BLaER1 treated with 17β-estradiol and CSF1 and Interleukin-3, amounts not matched to agents 10 nM and 100 nM (cell line): Measurements from ENCODE around the gene SORCS2.

Source experiments
- H3K27ac ChIP-seq, 11 experiments: shearing (Covaris generic); formaldehyde crosslinking; 2 replicates each; pipeline ENCODE4 v1.8.1; 2022
- H3K27me3 ChIP-seq, 11 experiments: shearing (Covaris generic); formaldehyde crosslinking; 2 replicates each; pipeline ENCODE4 v1.8.1; 2022
- H3K36me3 ChIP-seq, 11 experiments: shearing (Covaris generic); formaldehyde crosslinking; 2 replicates each; pipeline ENCODE4 v1.8.1; 2022
- H3K4me1 ChIP-seq, 10 experiments: shearing (Covaris generic); formaldehyde crosslinking; 2 replicates each; pipeline ENCODE4 v1.8.1; 2022
- H3K4me2 ChIP-seq, 11 experiments: shearing (Covaris generic); formaldehyde crosslinking; 2 replicates each; pipeline ENCODE4 v1.8.1; 2022
- H3K4me3 ChIP-seq, 10 experiments: shearing (Covaris generic); formaldehyde crosslinking; 2 replicates each; pipeline ENCODE4 v1.8.1; 2022
- H3K9ac ChIP-seq, 11 experiments: shearing (Covaris generic); formaldehyde crosslinking; 2 replicates each; pipeline ENCODE4 v1.8.1; 2022
- H3K9me3 ChIP-seq, 11 experiments: shearing (Covaris generic); formaldehyde crosslinking; replicated peaks in 1 of 11; 2 replicates each; pipeline ENCODE4 v1.8.1; 2022
- H4K20me1 ChIP-seq, 11 experiments: shearing (Covaris generic); formaldehyde crosslinking; 2 replicates each; pipeline ENCODE4 v1.8.1; 2022
- Cebpa-rat ChIP-seq, 11 experiments: shearing (Covaris generic); IDR thresholded peaks; 2 replicates each; pipeline ENCODE4 v1.8.1; 2022

SORCS2 gene

DNA sequence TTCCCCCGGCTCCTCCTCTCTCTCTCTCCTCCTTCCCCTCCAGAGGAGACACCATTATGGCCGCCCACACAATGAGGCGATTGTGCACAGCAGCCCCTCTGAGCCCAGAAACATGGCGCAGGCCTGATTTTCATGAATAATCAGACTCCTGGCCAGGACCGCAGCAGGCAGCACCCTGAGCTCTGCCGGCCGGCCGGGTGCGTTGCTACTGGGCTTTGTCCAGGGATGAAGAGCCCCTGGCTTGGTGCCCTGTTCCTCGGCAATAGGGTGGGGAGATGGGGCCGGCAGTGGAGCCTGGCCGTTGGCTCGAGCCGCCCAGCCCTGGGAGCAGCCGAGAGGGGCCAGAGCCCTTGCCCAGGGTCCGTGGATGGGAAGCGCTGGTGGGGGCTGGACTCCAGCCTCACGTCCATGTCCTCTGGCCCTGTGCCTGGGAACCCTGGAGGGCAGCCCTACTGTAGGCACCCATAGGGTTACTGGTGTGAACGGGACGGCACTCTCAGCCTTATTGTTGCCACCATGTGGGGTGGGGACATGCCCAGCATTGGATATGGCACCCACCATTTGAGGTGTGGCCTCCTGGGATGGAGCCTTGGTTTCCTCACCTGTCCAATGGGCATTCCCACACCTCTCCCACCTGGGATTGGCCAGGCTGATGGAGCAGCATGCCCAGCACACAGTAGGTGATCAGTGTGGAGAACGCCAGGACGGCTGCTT lies 103.0 kb downstream of the SORCS2 start:
- Histone ChIP-seq H3K36me3 (no peaks in the 10 kb centered on the region), H3K4me1 (peaks cover 0 to 75% (median 61%) of the 10 kb centered on the region in 10 experiments; a peak in 18 of 20 replicates), H4K20me1 (peaks cover 0 to 21% (median 0%) of the 10 kb centered on the region in 11 experiments; a peak in 3 of 22 replicates), H3K9me3 (no peaks in the 10 kb centered on the region), H3K9ac (no peak overlapping the region), H3K4me3 (no peak overlapping the region), H3K27me3 (peaks cover 0 to 29% (median 0%) of the 10 kb centered on the region in 11 experiments; a peak in 5 of 22 replicates), H3K4me2 (peak overlapping the region in 4 of 11 experiments; percentile 61 to 87 (median 66); a peak in 7 of 22 replicates), H3K27ac (no peak overlapping the region)
- TF ChIP-seq Cebpa-rat (IDR thresholded peaks at IDR 0.05), result no peak

DNA sequence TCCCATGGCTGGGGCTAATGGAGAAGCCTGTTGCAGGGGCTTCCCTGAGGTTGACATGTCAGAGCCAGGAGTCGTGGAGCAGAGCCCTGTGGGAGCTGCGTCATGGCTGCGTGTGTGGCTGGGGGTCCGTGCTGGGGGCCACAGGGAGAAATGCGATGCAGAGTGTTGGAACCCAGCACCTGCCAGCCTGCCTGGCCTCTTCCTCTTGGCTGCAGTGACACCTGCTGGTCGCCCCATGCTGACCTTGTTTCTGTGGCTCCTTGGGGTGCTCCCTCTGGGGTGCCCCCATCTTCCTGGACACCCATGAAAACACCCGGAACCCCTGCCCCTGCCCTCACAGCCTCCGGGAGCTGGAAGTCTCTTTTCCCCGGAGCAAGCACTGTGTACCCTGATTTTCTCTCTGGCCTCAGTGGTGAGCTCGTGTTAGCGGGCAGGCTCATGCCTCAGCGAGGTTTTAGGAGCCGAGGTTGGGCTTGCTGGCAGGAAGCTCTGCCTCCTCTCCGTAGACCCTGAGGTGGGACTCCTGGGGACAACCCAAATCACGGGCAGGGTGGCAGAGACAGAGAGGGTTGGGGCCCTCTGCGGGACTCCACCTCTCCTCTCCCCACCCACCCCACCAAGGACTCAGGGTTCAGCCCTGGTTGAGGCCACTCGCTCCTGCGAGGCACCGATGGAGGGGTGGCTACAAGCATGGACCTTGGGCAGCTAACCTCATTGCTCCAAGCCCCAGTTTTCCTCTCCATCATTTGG lies 103.7 kb downstream of the SORCS2 start:
- Histone ChIP-seq H3K9me3 (no peaks in the 10 kb centered on the region), H4K20me1 (peaks cover 0 to 25% (median 0%) of the 10 kb centered on the region in 11 experiments; a peak in 4 of 22 replicates), H3K36me3 (no peaks in the 10 kb centered on the region), H3K4me3 (no peak overlapping the region), H3K4me1 (peaks cover 0 to 76% (median 60%) of the 10 kb centered on the region in 10 experiments; a peak in 18 of 20 replicates), H3K9ac (no peak overlapping the region), H3K27ac (no peak overlapping the region), H3K4me2 (peak overlapping the region in 7 of 11 experiments; percentile 15 to 87 (median 62); a peak in 11 of 22 replicates), H3K27me3 (peaks cover 0 to 29% (median 0%) of the 10 kb centered on the region in 11 experiments; a peak in 5 of 22 replicates)
- no peak for TF ChIP-seq Cebpa-rat (IDR thresholded peaks at IDR 0.05)

DNA sequence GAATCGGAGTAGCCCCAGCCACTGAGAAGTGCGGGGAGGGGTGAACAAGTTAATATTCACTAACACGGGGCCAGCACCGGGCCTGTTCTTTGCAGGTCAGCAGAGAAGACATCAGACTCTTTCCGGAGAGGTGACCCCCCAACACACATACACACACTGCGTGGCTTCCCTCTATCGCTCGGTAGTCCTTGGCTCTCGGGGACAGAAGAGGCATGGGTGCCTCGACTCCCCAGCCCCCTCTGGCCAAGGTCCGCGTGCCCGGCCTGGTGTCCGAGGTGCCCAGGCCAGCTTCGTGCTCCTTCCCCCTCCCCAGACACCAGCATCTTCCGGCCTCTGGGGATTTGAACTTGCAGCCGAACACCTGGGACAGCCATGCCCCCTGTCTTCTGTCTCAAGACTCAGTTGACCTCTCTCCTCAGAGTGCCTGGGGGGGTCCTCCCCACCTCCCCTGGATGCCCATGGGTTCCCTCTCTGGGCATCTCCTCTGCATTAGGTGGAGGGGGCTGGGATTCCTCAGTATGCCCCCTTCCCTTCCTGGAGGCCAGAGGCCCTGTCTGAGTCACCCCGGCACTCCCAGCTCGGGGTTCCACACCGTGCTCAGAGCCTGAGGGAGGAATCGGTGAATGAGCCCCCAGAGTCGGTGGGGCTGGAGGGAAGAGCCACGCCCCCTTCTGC lies 104.5 kb downstream of the SORCS2 start:
- Histone ChIP-seq H3K4me2 (peak overlapping the region in 8 of 11 experiments; percentile 15 to 87 (median 62); a peak in 14 of 22 replicates), H3K4me1 (peaks cover 0 to 73% (median 57%) of the 10 kb centered on the region in 10 experiments; a peak in 18 of 20 replicates), H4K20me1 (peaks cover 0 to 30% (median 0%) of the 10 kb centered on the region in 11 experiments; a peak in 4 of 22 replicates), H3K27me3 (peaks cover 0 to 30% (median 0%) of the 10 kb centered on the region in 11 experiments; a peak in 5 of 22 replicates), H3K4me3 (no peak overlapping the region), H3K36me3 (no peaks in the 10 kb centered on the region), H3K27ac (no peak overlapping the region), H3K9ac (no peak overlapping the region; a peak in 1 of 22 replicates), H3K9me3 (no peaks in the 10 kb centered on the region)
- no peak for TF ChIP-seq Cebpa-rat (IDR thresholded peaks at IDR 0.05)

DNA sequence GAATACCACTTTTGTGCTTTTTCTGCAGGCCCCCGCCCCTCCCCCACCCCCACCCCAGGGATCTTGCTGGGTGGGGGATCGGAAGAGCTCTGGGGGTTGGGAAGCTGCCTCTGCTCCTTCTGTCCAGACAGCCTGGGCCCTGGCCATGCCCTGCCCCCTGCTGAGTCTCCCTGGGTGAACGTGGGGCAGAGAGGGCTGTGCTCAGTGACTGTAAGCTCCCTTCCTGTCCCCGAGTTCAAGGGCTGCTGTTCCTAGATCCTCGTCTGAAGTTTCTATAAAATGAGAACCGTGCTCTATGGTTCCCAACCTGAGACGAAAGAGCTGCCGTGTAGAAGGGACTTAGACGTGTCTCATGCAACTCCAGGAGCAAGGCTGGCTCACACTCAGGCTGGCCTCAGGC lies 105.0 kb downstream of the SORCS2 start:
- peaks cover 0 to 70% (median 52%) of the 10 kb centered on the region in 10 experiments; a peak in 18 of 20 replicates for H3K4me1 ChIP-seq
- peak overlapping the region in 1 of 11 experiments; percentile 19; a peak in 1 of 22 replicates for H3K9ac ChIP-seq
- H3K4me2 ChIP-seq, result peak overlapping the region in 8 of 11 experiments; percentile 68 to 88 (median 78); a peak in 13 of 22 replicates
- H3K4me3 ChIP-seq, result no peak overlapping the region
- no peak overlapping the region for H3K27ac ChIP-seq
- H3K9me3 ChIP-seq, result no peaks in the 10 kb centered on the region
- no peaks in the 10 kb centered on the region for H3K36me3 ChIP-seq
- peaks cover 0 to 30% (median 0%) of the 10 kb centered on the region in 11 experiments; a peak in 4 of 22 replicates for H4K20me1 ChIP-seq
- no peak for TF ChIP-seq Cebpa-rat (IDR thresholded peaks at IDR 0.05)
- peaks cover 0 to 30% (median 0%) of the 10 kb centered on the region in 11 experiments; a peak in 5 of 22 replicates for H3K27me3 ChIP-seq

DNA sequence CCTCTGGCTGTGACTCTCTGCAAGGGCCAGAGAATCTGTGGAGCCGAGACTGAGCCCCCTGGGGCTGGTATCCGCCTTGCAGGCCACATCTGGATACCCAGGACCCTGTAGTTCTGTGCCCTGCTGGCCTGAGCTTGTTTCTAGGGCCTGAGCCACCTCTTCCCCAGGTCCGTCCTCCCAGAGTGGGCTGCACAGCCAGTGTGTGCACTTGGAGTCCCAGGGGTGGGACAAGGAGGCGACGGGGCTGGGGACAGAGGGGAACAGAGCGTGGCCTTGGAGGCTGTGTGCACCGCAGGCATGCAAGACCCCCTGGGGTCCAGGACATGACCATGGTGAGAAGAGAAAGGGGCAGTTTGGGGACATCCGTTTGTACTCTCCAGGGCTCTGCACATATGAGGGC lies 105.5 kb downstream of the SORCS2 start:
- no peak overlapping the region for H3K27ac ChIP-seq
- H3K9me3 ChIP-seq, result no peaks in the 10 kb centered on the region
- H3K4me1 ChIP-seq, result peaks cover 0 to 70% (median 53%) of the 10 kb centered on the region in 10 experiments; a peak in 18 of 20 replicates
- H3K9ac ChIP-seq, result peak overlapping the region in 2 of 11 experiments; percentile 19 to 37; a peak in 2 of 22 replicates
- H3K27me3 ChIP-seq, result peaks cover 0 to 30% (median 0%) of the 10 kb centered on the region in 11 experiments; a peak in 5 of 22 replicates
- peaks cover 0 to 30% (median 0%) of the 10 kb centered on the region in 11 experiments; a peak in 4 of 22 replicates for H4K20me1 ChIP-seq
- H3K4me3 ChIP-seq, result no peak overlapping the region
- H3K4me2 ChIP-seq, result peak overlapping the region in 8 of 11 experiments; percentile 68 to 88 (median 78); a peak in 16 of 22 replicates
- TF ChIP-seq Cebpa-rat (IDR thresholded peaks at IDR 0.05), result no peak
- H3K36me3 ChIP-seq, result no peaks in the 10 kb centered on the region

DNA sequence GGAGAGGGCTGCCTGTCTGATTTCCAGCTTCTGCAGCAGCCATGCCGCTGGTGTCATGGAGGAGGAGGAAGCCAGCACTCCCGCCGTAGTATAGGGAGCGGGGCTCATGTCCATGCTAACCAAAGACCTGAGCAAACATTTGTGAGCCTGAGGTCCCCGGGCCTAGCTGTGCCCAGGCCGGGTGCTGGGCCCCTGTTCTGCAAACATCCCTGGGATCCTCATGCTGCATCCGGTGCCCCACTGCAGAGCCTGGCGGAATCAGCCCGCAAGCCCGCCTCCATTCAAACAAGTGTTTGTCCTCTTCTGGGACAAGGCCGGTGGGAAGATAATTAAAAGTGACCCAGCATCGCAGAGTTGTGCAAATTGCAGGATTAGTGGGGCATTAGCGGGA lies 106.3 kb downstream of the SORCS2 start:
- H3K4me3 ChIP-seq, result no peak overlapping the region; a peak in 1 of 20 replicates
- peaks cover 0 to 30% (median 0%) of the 10 kb centered on the region in 11 experiments; a peak in 5 of 22 replicates for H3K27me3 ChIP-seq
- peaks cover 0 to 77% (median 57%) of the 10 kb centered on the region in 10 experiments; a peak in 18 of 20 replicates for H3K4me1 ChIP-seq
- H3K9me3 ChIP-seq, result no peaks in the 10 kb centered on the region
- no peaks in the 10 kb centered on the region for H3K36me3 ChIP-seq
- peaks cover 0 to 30% (median 0%) of the 10 kb centered on the region in 11 experiments; a peak in 4 of 22 replicates for H4K20me1 ChIP-seq
- H3K9ac ChIP-seq, result peak overlapping the region in 3 of 11 experiments; percentile 10 to 42 (median 18); a peak in 2 of 22 replicates
- peak overlapping the region in 10 of 11 experiments; percentile 32 to 88 (median 75); a peak in 19 of 22 replicates for H3K4me2 ChIP-seq
- H3K27ac ChIP-seq, result no peak overlapping the region
- no peak for TF ChIP-seq Cebpa-rat (IDR thresholded peaks at IDR 0.05)

DNA sequence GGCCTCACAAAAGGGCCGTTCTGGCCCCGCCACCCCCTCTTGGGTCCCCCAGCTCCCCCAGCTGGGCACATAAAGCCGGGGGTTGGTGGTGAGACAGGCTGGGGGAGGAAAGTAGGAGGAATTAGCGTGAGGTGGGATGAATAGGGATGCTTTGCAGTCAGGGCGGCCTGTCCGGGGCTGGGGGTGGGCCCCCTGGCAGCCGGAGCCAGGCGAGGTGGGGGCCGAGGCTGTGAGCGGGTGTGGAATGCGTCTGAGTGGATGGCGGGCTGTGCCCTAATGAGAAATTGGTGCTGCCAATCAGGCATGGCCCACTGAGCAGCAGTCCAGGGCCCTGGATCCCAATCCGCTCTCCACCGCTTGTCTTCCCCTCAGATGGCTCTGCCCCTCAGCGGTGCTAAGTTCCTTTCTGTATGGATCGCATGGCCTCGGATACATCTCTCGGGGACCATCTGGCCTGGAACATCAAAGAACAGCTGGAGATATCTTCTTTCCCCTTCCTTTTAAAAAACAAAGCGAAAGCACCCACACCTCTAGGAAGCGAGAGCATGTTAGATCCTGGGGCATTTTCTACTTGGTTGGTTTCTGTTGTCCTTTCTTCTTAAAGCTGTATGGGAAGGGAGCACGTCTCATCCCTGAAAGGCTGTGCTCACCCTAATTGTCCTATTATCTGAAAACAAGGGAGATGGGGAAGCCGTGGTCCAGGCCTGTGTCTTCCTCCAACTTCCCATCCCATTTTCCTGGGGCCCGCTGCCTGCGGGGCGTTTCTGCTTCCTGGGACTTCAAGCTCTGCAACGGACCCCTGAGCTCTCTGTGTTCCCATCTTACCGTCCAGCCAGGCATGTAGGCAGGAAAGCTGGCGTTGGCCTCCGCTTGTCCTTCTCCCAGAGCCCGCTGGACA lies 106.9 kb downstream of the SORCS2 start:
- H3K27ac ChIP-seq, result peak overlapping the region in 1 of 11 experiments; percentile 36; a peak in 1 of 22 replicates
- H3K27me3 ChIP-seq, result peaks cover 0 to 30% (median 0%) of the 10 kb centered on the region in 11 experiments; a peak in 5 of 22 replicates
- peaks cover 0 to 75% (median 57%) of the 10 kb centered on the region in 10 experiments; a peak in 18 of 20 replicates for H3K4me1 ChIP-seq
- no peak for TF ChIP-seq Cebpa-rat (IDR thresholded peaks at IDR 0.05)
- peaks cover 0 to 33% (median 0%) of the 10 kb centered on the region in 11 experiments; a peak in 4 of 22 replicates for H4K20me1 ChIP-seq
- H3K9ac ChIP-seq, result peak overlapping the region in 2 of 11 experiments; percentile 42 to 49; a peak in 4 of 22 replicates
- H3K4me2 ChIP-seq, result peak overlapping the region; percentile 32 to 88 (median 74)
- no peaks in the 10 kb centered on the region for H3K36me3 ChIP-seq
- H3K9me3 ChIP-seq, result no peaks in the 10 kb centered on the region
- H3K4me3 ChIP-seq, result no peak overlapping the region; a peak in 1 of 20 replicates
